Measurements from ENCODE around the gene FRMD4B.

The FRMD4B gene

GRCh38 chr3:69342074-69342473, 43.8 kb downstream of the FRMD4B start:
- no peaks in the 10 kb centered on the region for H3K9me3 ChIP-seq (ENCODE audit: low read length)
- no peaks in the 10 kb centered on the region for H3K36me3 ChIP-seq (ENCODE audit: insufficient read depth, low read length)
- H3K4me3 ChIP-seq (ENCODE audit: low read depth, low read length, poor library complexity, severe bottlenecking) = no peak overlapping the region
- no peaks in the 10 kb centered on the region for H3K4me1 ChIP-seq (ENCODE audit: insufficient read depth, low read length, severe bottlenecking)
- H3K9ac ChIP-seq (ENCODE audit: low read length) = no peak overlapping the region
- H2AFZ ChIP-seq (ENCODE audit: low read length) = no peak overlapping the region
- H3K9me2 ChIP-seq (ENCODE audit: low read depth, low read length) = no peaks in the 10 kb centered on the region
- no peak overlapping the region for H3K4me2 ChIP-seq (ENCODE audit: low read length)
- H4K20me1 ChIP-seq (ENCODE audit: insufficient read depth, low read length) = no peaks in the 10 kb centered on the region
- no peak overlapping the region for H3K27ac ChIP-seq (ENCODE audit: low read depth, low read length, poor library complexity, severe bottlenecking)
- no peaks in the 10 kb centered on the region for H3K27me3 ChIP-seq (ENCODE audit: insufficient read depth, low read length)
- TF ChIP-seq, protein P1, sequence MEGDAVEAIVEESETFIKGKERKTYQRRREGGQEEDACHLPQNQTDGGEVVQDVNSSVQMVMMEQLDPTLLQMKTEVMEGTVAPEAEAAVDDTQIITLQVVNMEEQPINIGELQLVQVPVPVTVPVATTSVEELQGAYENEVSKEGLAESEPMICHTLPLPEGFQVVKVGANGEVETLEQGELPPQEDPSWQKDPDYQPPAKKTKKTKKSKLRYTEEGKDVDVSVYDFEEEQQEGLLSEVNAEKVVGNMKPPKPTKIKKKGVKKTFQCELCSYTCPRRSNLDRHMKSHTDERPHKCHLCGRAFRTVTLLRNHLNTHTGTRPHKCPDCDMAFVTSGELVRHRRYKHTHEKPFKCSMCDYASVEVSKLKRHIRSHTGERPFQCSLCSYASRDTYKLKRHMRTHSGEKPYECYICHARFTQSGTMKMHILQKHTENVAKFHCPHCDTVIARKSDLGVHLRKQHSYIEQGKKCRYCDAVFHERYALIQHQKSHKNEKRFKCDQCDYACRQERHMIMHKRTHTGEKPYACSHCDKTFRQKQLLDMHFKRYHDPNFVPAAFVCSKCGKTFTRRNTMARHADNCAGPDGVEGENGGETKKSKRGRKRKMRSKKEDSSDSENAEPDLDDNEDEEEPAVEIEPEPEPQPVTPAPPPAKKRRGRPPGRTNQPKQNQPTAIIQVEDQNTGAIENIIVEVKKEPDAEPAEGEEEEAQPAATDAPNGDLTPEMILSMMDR (IDR thresholded peaks at IDR 0.05; ENCODE audit: low read length) = no peak
- TF ChIP-seq EZH2 (IDR thresholded peaks at IDR 0.05; ENCODE audit: borderline replicate concordance, low read length) = no peak
- no peaks in the 10 kb centered on the region for H3K79me2 ChIP-seq (ENCODE audit: insufficient read depth, low read length)
- no peaks in the 10 kb centered on the region for H3F3A ChIP-seq (ENCODE audit: insufficient read depth, low read length)

DNA sequence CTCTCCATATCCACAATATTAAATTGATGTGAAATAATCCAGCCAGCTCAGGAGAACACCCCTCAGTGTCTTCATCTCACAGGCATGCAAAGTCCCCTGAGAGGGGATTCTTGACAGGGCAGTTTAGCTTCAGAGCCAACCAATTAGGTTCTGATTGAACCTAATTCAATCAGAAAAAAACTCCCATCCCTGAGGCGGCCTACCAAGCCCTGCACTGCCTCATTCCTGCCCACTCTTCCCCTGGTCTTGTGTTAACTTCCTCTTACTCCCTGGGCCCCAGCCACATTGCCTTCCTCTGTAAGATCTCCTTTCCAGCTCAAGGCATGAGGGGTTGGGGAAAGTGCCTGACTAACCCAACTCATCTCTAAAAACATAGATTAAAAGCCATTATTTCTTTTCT, 46.1 kb downstream of the FRMD4B start:
- Histone ChIP-seq H3K9me2 (ENCODE audit: low read depth, low read length) (no peaks in the 10 kb centered on the region), H4K20me1 (ENCODE audit: insufficient read depth, low read length) (no peaks in the 10 kb centered on the region), H2AFZ (ENCODE audit: low read length) (no peak overlapping the region), H3K79me2 (ENCODE audit: insufficient read depth, low read length) (no peaks in the 10 kb centered on the region), H3F3A (ENCODE audit: insufficient read depth, low read length) (no peaks in the 10 kb centered on the region), H3K4me2 (ENCODE audit: low read length) (no peak overlapping the region), H3K9ac (ENCODE audit: low read length) (no peak overlapping the region), H3K4me3 (ENCODE audit: low read depth, low read length, poor library complexity, severe bottlenecking) (no peak overlapping the region), H3K27me3 (ENCODE audit: insufficient read depth, low read length) (no peaks in the 10 kb centered on the region), H3K4me1 (ENCODE audit: insufficient read depth, low read length, severe bottlenecking) (no peaks in the 10 kb centered on the region), H3K36me3 (ENCODE audit: insufficient read depth, low read length) (no peaks in the 10 kb centered on the region), H3K9me3 (ENCODE audit: low read length) (no peaks in the 10 kb centered on the region), H3K27ac (ENCODE audit: low read depth, low read length, poor library complexity, severe bottlenecking) (no peak overlapping the region)
- TF ChIP-seq EZH2 (IDR thresholded peaks at IDR 0.05; ENCODE audit: borderline replicate concordance, low read length) = no peak
- TF ChIP-seq, protein P1 (IDR thresholded peaks at IDR 0.05; ENCODE audit: low read length) = no peak

DNA sequence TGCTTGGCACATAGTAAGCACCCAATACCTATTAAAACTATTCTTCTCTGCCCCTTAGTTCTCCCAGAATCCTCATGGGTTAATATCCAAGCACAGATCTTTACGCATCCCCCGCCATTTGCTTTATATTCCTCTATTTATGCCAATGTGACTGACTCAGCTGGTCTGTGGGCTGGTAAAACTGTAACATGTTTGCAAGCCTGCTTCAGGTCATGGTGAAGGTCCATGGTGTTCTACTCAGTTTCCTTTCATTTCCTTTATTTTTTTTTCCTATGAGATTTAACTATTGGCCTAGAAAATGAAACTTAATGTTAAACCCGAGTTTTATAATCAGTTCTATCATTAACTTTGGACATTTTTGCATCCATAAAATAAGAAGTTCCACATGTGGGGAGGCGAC, 47.0 kb downstream of the FRMD4B start:
- Histone ChIP-seq H3K4me1 (ENCODE audit: insufficient read depth, low read length, severe bottlenecking) (no peaks in the 10 kb centered on the region), H4K20me1 (ENCODE audit: insufficient read depth, low read length) (no peaks in the 10 kb centered on the region), H3K27me3 (ENCODE audit: insufficient read depth, low read length) (no peaks in the 10 kb centered on the region), H3K79me2 (ENCODE audit: insufficient read depth, low read length) (no peaks in the 10 kb centered on the region), H3K9ac (ENCODE audit: low read length) (no peak overlapping the region), H3K36me3 (ENCODE audit: insufficient read depth, low read length) (no peaks in the 10 kb centered on the region), H2AFZ (ENCODE audit: low read length) (no peak overlapping the region), H3K9me3 (ENCODE audit: low read length) (no peaks in the 10 kb centered on the region), H3F3A (ENCODE audit: insufficient read depth, low read length) (no peaks in the 10 kb centered on the region), H3K4me3 (ENCODE audit: low read depth, low read length, poor library complexity, severe bottlenecking) (no peak overlapping the region), H3K9me2 (ENCODE audit: low read depth, low read length) (no peaks in the 10 kb centered on the region), H3K4me2 (ENCODE audit: low read length) (no peak overlapping the region), H3K27ac (ENCODE audit: low read depth, low read length, poor library complexity, severe bottlenecking) (no peak overlapping the region)
- TF ChIP-seq, protein P1 (IDR thresholded peaks at IDR 0.05; ENCODE audit: low read length) = no peak
- no peak for TF ChIP-seq EZH2 (IDR thresholded peaks at IDR 0.05; ENCODE audit: borderline replicate concordance, low read length)

Data from OCI-LY1 (cell line).